Uterine smooth muscle cell (primary cell): ENCODE measurements around the gene MLLT11. TPM values are rescaled to one million over a fixed set of nuclear protein-coding genes. Genes with fewer than 3 reads are reported as not detected.

Experiments
- total RNA-seq: library from RNA; depleted of rRNA; stranded (reverse); fragments of >200 nt; gene quantifications from 2 replicates; pipeline ENCODE4 v1.2.3, GENCODE V29; 2014

MLLT11 gene
- total RNA-seq: 5.0 and 6.9 TPM in 2 replicates

GRCh38 chr1:151060007-151060656, at the start of gene MLLT11:
Gene MLLT11, plus strand, starts transcription at chr1:151060397. Its CDS starts 6,828 bp downstream, at chr1:151067225.

GRCh38 chr1:151036356-151036755, 23.8 kb upstream of the MLLT11 start, which contains the start of gene BNIPL:
Gene BNIPL, plus strand, starts transcription at chr1:151036586. Its CDS starts 140 bp downstream, at chr1:151036726.

GRCh38 chr1:151047591-151047924, 12.6 kb upstream of the MLLT11 start, which contains the start of gene C1orf56:
Gene C1orf56, plus strand, starts transcription at chr1:151047751. Its CDS starts 97 bp downstream, at chr1:151047848.

GRCh38 chr1:151059109-151060006, 839 bp upstream of the MLLT11 start, which contains the start of gene CDC42SE1:
Gene CDC42SE1, minus strand, starts transcription at chr1:151059622. Its CDS starts 3,892 bp downstream, at chr1:151055730.

GRCh38 chr1:151070474-151071276, 10.5 kb downstream of the MLLT11 start, which contains the start of gene GABPB2:
Gene GABPB2, plus strand, starts transcription at chr1:151070761. Its CDS starts 17,429 bp downstream, at chr1:151088190.

Other genes starting within 250 kb of the MLLT11 start
- gene ARNT, start 183.8 kb upstream of the MLLT11 start, total RNA-seq: 38.3 and 52.6 TPM in 2 replicates
- gene CTXND2, start 173.3 kb upstream of the MLLT11 start, total RNA-seq: not detected in 2 replicates
- gene SETDB1, start 134.0 kb upstream of the MLLT11 start, total RNA-seq: 31.2 and 35.1 TPM in 2 replicates
- gene CERS2, start 85.6 kb upstream of the MLLT11 start, total RNA-seq: 78.4 and 110 TPM in 2 replicates
- 1.1 and 1.3 TPM in 2 replicates for gene ANXA9, start 78.1 kb upstream of the MLLT11 start, total RNA-seq
- gene MINDY1, start 53.5 kb upstream of the MLLT11 start, total RNA-seq: 5.7 and 6.0 TPM in 2 replicates
- 4.0 and 4.6 TPM in 2 replicates for gene PRUNE1, start 51.9 kb upstream of the MLLT11 start, total RNA-seq
- gene BNIPL, start 23.8 kb upstream of the MLLT11 start, total RNA-seq: 0.11 and 1.00 TPM in 2 replicates
- gene C1orf56, start 12.6 kb upstream of the MLLT11 start, total RNA-seq: 1.4 and 1.7 TPM in 2 replicates
- gene CDC42SE1, start 775 bp upstream of the MLLT11 start, total RNA-seq: 41.1 and 44.4 TPM in 2 replicates
- 15.6 and 18.4 TPM in 2 replicates for gene GABPB2, start 10.4 kb downstream of the MLLT11 start, total RNA-seq
- 0.66 and 0.75 TPM in 2 replicates for gene SEMA6C, start 86.2 kb downstream of the MLLT11 start, total RNA-seq
- not detected in 2 replicates for gene TNFAIP8L2, start 96.3 kb downstream of the MLLT11 start, total RNA-seq
- gene LYSMD1, start 105.5 kb downstream of the MLLT11 start, total RNA-seq: 5.6 and 6.7 TPM in 2 replicates
- gene SCNM1, start 105.7 kb downstream of the MLLT11 start, total RNA-seq: 18.4 and 23.9 TPM in 2 replicates
- gene TMOD4, start 115.6 kb downstream of the MLLT11 start, total RNA-seq: 0.22 TPM in 1 of 2 replicates, not detected in the other
- gene VPS72, start 129.8 kb downstream of the MLLT11 start, total RNA-seq: 50.7 and 54.9 TPM in 2 replicates
- 66.1 and 76.1 TPM in 2 replicates for gene PIP5K1A, start 138.2 kb downstream of the MLLT11 start, total RNA-seq
- 243 and 344 TPM in 2 replicates for gene PSMD4, start 194.3 kb downstream of the MLLT11 start, total RNA-seq
- gene ZNF687, start 221.9 kb downstream of the MLLT11 start, total RNA-seq: 12.5 and 12.6 TPM in 2 replicates